ENCODE data around the gene RARA.
"Not testable (repeated sequence)": the region's sequence is repeated elsewhere in the genome, so short reads cannot be mapped to it uniquely, and the experiment has no call there.

The RARA gene

GRCh38 chr17:40374821-40375498 is 66.0 kb downstream of the RARA start:
- DNase-seq (ENCODE audit: low read depth, low spot score): no peak

GRCh38 chr17:40375786-40376185 is 66.8 kb downstream of the RARA start:
- DNase-seq (ENCODE audit: low read depth, low spot score): not testable (repeated sequence)

GRCh38 chr17:40376541-40376940 is 67.6 kb downstream of the RARA start:
- DNase-seq (ENCODE audit: low read depth, low spot score): not testable (repeated sequence)

GRCh38 chr17:40377832-40378231 is 68.9 kb downstream of the RARA start:
- DNase-seq (ENCODE audit: low read depth, low spot score): no peak

GRCh38 chr17:40378966-40379365 is 70.0 kb downstream of the RARA start:
- no peak for DNase-seq (ENCODE audit: low read depth, low spot score)

DNA sequence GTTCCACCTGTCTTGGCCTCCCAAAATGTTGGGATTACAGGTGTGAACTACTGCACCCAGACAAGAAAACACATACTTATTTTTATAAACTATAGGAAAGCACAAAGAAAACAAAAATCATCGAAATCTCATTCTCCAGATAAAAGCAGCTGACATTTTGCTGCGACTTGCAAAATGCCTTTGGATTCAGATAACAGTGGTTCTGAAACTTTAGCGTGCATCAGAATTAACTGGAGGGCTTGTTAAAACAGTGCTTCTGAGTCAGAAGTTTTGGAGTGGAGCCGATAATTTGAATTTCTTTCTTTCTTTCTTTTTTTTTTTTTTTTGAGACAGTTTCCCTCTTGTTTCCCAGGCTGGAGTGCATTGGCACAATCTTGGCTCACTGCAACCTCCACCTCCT is 73.3 kb downstream of the RARA start:
- no peak for DNase-seq (ENCODE audit: low read depth, low spot score)

DNA sequence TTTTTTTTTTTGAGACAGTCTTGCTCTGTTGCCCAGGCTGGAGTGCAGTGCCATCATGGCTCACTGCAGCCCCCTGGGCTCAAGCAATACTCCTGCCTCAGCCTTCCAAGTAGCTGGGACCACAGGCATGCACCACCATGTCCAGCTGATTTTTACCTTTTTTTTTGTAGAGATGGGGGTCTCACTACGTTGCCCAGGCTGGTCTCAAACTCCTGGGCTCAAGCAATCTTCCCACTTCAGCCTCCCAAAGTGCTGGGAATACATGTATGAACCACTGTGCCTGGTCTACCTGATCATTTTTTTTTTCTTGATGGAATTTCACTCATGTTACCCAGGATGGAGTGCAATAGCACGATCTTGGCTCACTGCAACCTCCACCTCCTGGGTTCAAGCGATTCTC is 77.6 kb downstream of the RARA start:
- not testable (repeated sequence) for DNase-seq (ENCODE audit: low read depth, low spot score)

DNA sequence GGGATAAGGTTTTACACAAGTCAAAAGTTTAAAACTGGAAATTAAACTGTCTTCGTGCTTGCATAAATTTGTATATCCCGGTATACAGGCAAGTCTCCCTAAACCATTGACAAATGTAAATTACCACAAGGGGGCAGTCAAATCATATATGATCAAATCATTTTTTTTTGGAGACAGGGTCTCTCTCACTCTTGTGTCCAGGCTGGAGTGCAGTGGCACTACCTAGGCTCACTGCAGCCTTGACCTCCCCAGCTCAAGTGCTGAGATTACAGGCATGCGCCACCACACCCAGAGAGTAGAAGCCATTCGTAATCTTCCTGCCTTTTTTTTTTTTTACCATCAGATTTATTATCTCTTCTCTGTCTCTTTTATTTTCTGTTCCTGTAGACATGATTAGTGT is 90.2 kb downstream of the RARA start:
- DNase-seq (ENCODE audit: low read depth, low spot score): no peak

DNA sequence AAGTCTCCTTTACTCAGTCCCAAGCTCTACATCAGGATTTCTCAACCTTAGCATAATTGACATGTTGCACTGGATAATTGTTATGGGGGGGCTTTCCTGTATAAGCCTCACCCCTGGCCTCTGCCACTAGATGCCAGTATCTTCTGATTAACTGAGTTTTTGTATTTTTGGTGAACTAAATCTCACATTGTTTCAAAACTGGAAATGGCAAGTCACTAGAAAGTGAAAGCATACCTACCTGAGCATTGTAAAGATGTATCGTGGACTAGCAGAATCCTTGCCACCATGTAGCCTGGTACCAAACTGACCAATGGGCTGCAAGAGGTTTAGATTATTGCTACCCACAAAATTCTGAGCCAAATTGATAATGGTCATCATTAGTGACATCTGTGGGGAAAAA is 93.7 kb downstream of the RARA start:
- no peak for DNase-seq (ENCODE audit: low read depth, low spot score)

DNA sequence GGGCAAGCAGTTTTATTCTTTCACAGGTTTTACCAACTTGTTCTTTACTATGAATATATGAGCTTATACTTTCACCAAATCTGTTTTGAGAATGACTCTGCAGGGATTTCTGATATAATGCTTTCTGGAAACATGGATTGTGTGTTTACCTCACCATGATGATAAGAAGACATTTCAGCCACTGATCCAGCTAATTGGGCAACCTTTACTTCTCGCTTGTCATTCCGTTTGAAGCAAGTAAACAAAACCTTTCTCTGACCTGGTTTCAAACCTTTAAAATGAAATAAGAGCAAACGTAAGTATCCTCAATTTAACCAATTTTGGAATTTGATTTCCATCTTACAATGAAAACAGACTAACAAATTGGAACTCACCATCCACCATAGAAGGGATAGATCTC is 95.0 kb downstream of the RARA start:
- no peak for DNase-seq (ENCODE audit: low read depth, low spot score)

Data from activated CD4-positive, CD25-positive, alpha-beta regulatory T cell treated with anti-CD3 and anti-CD28 coated beads, Interleukin-2, amount 50 U/mL, for 16 hours (primary cell).